ENCODE data around the gene OPCML.

The OPCML gene

DNA sequence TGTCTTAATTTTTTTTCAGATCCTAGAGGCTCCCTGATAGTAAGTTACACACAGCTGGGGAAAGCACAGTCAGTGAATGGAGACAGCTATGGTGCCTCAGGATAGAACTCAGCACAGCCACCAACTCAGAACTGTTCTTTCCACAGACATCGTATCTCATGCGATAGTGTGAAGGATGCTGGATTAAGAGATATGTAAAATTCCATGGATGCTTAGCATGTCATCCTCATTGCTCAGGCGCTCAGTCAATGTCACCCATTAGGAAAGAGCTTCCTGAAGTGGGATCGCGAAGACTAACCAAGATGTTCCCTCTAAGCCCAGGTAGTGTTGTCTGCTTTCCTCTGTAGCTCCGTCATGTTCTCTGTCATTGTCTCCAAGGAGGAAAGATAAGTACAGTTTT is 1000.4 kb downstream of the OPCML start:
- Mint-ChIP-seq H3K4me1 (ENCODE audit: low read depth) (no peaks in the 10 kb centered on the region), H3K36me3 (ENCODE audit: low read depth) (no peaks in the 10 kb centered on the region), H3K9me3 (peaks cover 1% of the 10 kb centered on the region), H3K27ac (no peak overlapping the region), H3K4me3 (no peak overlapping the region), H3K27me3 (ENCODE audit: low read depth) (no peaks in the 10 kb centered on the region)

DNA sequence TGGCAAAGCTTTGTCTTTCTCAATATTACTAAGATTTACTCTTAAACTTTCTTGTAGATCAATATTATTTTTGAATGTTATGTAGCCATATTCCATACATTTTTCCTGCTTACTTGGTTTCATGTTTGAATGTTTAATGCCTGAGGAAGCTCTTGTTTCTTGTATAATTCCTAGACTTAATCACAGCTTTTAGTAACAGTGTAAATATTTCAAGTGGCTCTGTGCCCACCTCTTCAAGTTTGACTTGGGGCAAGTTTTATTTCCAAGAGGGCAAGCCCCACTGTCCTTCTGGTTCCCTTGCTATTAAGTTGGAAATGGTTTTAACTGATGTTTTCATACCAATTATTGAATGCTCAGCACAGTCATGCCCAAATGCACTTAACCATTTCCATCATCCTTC is 1004.1 kb downstream of the OPCML start:
- H3K4me3 Mint-ChIP-seq, result no peak overlapping the region

DNA sequence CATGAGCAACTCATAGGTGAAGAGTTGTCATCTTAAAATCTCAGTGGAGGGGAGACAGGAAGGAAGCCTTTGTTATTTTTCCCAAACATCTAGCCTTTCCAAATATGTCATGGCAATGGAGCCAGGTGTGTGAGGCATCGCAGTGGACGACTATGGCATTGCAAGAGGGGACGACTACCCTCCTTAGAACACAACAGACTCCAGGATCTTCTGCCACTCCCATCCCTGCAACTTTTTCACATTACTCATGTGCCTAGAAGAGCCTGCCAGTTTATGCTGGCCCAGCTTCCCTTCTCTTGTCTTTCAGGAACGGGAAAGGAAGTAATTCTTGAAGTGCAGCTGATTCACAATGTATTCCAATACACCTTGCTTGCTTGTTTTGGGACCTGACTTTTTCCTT is 1008.4 kb downstream of the OPCML start:
- H3K4me3 Mint-ChIP-seq, result no peak overlapping the region
- no peaks in the 10 kb centered on the region for H3K27me3 Mint-ChIP-seq (ENCODE audit: low read depth)
- no peak overlapping the region for H3K27ac Mint-ChIP-seq
- peaks cover 4% of the 10 kb centered on the region for H3K9me3 Mint-ChIP-seq
- no peaks in the 10 kb centered on the region for H3K4me1 Mint-ChIP-seq (ENCODE audit: low read depth)
- H3K36me3 Mint-ChIP-seq (ENCODE audit: low read depth), result no peaks in the 10 kb centered on the region

More for the DNA sequence above, 1004.1 kb downstream of the OPCML start:
- H3K27ac Mint-ChIP-seq, result no peak overlapping the region
- H3K9me3 Mint-ChIP-seq, result peaks cover 4% of the 10 kb centered on the region
- no peaks in the 10 kb centered on the region for H3K27me3 Mint-ChIP-seq (ENCODE audit: low read depth)
- H3K4me1 Mint-ChIP-seq (ENCODE audit: low read depth), result no peaks in the 10 kb centered on the region
- H3K36me3 Mint-ChIP-seq (ENCODE audit: low read depth), result no peaks in the 10 kb centered on the region

DNA sequence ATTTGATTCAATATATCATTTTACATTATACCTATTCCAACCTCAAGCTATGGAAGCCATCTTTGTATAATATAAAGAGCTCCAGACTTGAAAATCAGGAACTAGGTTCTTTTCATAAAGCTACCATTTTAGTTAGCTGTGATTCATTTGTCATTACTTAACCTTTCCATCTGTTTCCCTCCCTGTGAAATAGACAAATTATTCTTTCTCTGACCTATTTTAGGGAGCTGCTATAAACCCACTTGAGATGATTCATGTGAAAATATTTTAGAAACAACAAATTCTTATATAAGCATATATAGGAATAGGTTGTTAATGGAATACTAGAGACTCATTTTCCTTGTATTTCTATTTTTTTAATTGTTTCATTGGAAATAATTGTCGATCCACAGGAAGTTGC is 1012.1 kb downstream of the OPCML start:
- Mint-ChIP-seq H3K9me3 (no peaks in the 10 kb centered on the region), H3K27me3 (ENCODE audit: low read depth) (no peaks in the 10 kb centered on the region), H3K4me3 (no peak overlapping the region), H3K27ac (no peak overlapping the region), H3K4me1 (ENCODE audit: low read depth) (no peaks in the 10 kb centered on the region), H3K36me3 (ENCODE audit: low read depth) (no peaks in the 10 kb centered on the region)

GRCh38 chr11:132519241-132519815 is 1013.0 kb downstream of the OPCML start:
- H3K36me3 Mint-ChIP-seq (ENCODE audit: low read depth), result no peaks in the 10 kb centered on the region
- no peak overlapping the region for H3K27ac Mint-ChIP-seq
- no peak overlapping the region for H3K4me3 Mint-ChIP-seq
- no peaks in the 10 kb centered on the region for H3K9me3 Mint-ChIP-seq
- no peaks in the 10 kb centered on the region for H3K27me3 Mint-ChIP-seq (ENCODE audit: low read depth)
- H3K4me1 Mint-ChIP-seq (ENCODE audit: low read depth), result no peaks in the 10 kb centered on the region

DNA sequence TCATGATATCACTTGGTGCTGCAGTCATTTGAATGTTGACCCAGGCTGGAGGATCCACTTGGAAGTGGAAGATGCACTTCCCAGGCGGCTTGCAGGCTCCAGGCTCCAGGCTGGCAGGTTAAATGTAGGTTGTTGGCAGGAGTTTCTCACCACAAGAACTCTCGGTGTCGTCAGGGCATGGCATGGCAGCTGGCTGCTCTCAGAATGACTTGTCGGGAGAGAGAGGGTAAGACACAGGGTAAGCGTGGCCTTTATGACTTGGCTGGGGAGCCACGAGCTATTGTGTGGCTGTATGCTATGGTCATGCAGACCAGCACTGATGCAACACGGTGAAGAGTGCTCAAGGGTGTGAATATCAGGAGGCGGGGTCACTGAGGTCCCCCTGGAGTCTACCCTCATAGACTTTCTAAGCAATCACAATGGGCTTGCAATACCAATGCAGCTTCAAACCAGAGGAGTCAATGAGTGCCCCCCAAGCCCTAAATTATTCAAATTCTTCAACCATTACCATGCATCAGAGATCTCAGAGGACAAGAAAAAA is 1027.7 kb downstream of the OPCML start:
- no peak overlapping the region for H3K27ac Mint-ChIP-seq

DNA sequence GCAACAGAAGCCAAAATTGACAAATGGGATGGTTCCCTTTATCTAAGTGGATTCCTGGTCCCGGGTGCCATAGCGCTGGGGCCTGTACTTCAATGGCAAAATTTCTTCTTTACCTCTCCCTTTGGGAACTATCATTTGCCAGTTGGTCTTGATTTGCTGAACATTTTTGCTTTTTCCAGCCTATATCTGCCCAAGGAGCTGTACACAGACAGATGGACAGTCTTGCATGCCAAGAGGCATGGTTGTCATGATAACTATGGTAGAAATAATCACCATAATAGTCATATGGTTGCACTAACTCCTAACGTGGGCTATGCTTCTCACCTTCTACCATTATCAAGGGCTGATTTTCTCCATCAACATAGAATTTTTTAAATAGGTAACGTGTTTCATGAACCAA is 1030.9 kb downstream of the OPCML start:
- H3K36me3 Mint-ChIP-seq (ENCODE audit: low read depth), result no peaks in the 10 kb centered on the region
- H3K4me1 Mint-ChIP-seq (ENCODE audit: low read depth), result no peaks in the 10 kb centered on the region

More for the DNA sequence above, 1027.7 kb downstream of the OPCML start:
- H3K9me3 Mint-ChIP-seq, result peaks cover 23% of the 10 kb centered on the region
- H3K36me3 Mint-ChIP-seq (ENCODE audit: low read depth), result no peaks in the 10 kb centered on the region
- no peaks in the 10 kb centered on the region for H3K4me1 Mint-ChIP-seq (ENCODE audit: low read depth)
- no peaks in the 10 kb centered on the region for H3K27me3 Mint-ChIP-seq (ENCODE audit: low read depth)
- no peak overlapping the region for H3K4me3 Mint-ChIP-seq

DNA sequence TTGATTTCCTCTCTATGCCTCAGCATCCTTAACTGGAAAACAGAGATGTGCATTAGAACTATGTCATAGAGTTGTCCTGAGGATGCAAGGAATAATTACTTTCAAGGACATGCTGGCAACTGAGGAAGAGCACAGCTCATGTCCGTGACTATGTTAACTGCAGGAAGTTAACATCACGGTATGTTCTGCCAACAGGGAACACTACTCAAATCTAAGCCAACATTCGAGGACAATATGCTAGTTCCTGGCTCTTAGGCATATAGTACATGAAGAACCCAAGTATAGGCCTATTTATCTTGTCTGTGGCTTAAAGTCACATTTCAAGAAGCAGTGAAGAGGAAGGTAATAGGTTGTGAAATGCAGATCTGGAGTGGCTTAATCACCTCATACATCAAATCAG is 1032.6 kb downstream of the OPCML start:
- no peaks in the 10 kb centered on the region for H3K27me3 Mint-ChIP-seq (ENCODE audit: low read depth)
- no peaks in the 10 kb centered on the region for H3K36me3 Mint-ChIP-seq (ENCODE audit: low read depth)

More for the DNA sequence above, 1030.9 kb downstream of the OPCML start:
- Mint-ChIP-seq H3K4me3 (no peak overlapping the region), H3K27ac (no peak overlapping the region), H3K9me3 (peaks cover 25% of the 10 kb centered on the region), H3K27me3 (ENCODE audit: low read depth) (no peaks in the 10 kb centered on the region)

DNA sequence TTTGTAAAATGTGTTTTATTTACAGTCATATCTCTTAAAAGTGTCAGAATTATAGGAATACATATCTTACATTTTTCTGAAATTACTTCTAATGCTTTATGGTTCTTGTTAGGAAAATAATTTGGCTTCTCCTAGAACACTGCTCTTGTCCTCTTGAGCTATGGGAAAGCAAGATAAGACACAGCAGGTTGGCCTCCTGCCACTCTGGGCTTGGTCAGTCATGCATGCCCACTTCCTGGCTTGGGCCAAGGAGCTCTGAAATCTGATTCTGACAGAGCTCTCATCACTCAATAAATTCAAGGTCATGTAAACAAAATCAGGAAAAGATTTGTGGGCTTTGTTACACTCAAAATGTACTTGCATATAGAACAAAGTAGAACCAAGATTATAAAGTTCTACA is 1036.0 kb downstream of the OPCML start:
- no peak overlapping the region for H3K27ac Mint-ChIP-seq
- no peaks in the 10 kb centered on the region for H3K4me1 Mint-ChIP-seq (ENCODE audit: low read depth)
- H3K36me3 Mint-ChIP-seq (ENCODE audit: low read depth), result no peaks in the 10 kb centered on the region
- no peaks in the 10 kb centered on the region for H3K27me3 Mint-ChIP-seq (ENCODE audit: low read depth)
- peaks cover 32% of the 10 kb centered on the region for H3K9me3 Mint-ChIP-seq
- H3K4me3 Mint-ChIP-seq, result no peak overlapping the region

More for the DNA sequence above, 1032.6 kb downstream of the OPCML start:
- peaks cover 26% of the 10 kb centered on the region for H3K9me3 Mint-ChIP-seq
- no peaks in the 10 kb centered on the region for H3K4me1 Mint-ChIP-seq (ENCODE audit: low read depth)
- H3K27ac Mint-ChIP-seq, result no peak overlapping the region
- H3K4me3 Mint-ChIP-seq, result no peak overlapping the region

DNA sequence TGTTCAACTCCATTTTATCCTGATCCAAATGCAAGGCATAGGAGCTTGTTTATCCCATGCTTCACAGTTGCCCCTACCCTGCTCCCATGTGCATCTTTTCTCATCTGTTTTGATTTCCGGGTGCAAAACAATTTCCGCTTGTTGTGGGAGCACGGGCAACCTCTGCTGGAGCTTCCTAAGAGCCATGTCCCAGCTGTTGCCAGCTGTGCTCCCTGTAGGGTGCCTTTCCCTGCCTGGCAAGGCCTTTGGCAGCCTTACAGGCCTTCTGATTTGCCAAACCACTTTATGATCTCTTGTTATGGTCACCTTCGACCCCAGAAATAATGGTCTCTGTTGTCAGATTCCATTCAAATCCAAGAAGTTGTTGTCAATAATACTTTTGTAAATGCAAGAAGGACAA is 1038.5 kb downstream of the OPCML start:
- H3K4me3 Mint-ChIP-seq, result no peak overlapping the region
- no peak overlapping the region for H3K27ac Mint-ChIP-seq
- H3K27me3 Mint-ChIP-seq (ENCODE audit: low read depth), result no peaks in the 10 kb centered on the region
- peaks cover 32% of the 10 kb centered on the region for H3K9me3 Mint-ChIP-seq
- H3K4me1 Mint-ChIP-seq (ENCODE audit: low read depth), result no peaks in the 10 kb centered on the region
- H3K36me3 Mint-ChIP-seq (ENCODE audit: low read depth), result no peaks in the 10 kb centered on the region

- no peaks in the 10 kb centered on the region for H3K36me3 Mint-ChIP-seq (ENCODE audit: low read depth)
- H3K4me3 Mint-ChIP-seq, result no peak overlapping the region
- no peak overlapping the region for H3K27ac Mint-ChIP-seq
- H3K4me1 Mint-ChIP-seq (ENCODE audit: low read depth), result no peaks in the 10 kb centered on the region
- peaks cover 39% of the 10 kb centered on the region for H3K9me3 Mint-ChIP-seq
- no peaks in the 10 kb centered on the region for H3K27me3 Mint-ChIP-seq (ENCODE audit: low read depth)
These were observed 1041.3 kb downstream of the OPCML start for GRCh38 chr11:132490978-132491377.

DNA sequence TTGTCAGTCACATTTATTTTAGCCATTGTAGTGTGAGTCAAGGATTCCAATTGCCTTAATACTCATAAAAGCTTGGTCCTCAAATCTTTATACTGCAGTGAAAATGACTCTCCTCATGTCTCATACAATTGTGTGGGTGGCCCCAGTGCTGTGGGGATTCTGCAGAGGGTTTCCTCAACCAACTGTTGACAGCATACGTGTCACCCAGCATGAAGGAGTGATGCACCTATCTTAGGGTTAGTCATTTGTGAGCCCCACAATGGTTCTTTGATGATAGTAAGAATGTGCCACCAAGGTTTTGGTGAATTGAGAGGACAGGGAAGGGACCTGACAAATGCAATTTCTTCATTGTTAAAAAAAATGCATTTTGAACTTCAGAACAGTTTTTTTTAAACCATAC is 1046.2 kb downstream of the OPCML start:
- Mint-ChIP-seq H3K36me3 (ENCODE audit: low read depth) (no peaks in the 10 kb centered on the region), H3K27me3 (ENCODE audit: low read depth) (no peaks in the 10 kb centered on the region), H3K4me1 (ENCODE audit: low read depth) (no peaks in the 10 kb centered on the region), H3K9me3 (peaks cover 24% of the 10 kb centered on the region), H3K27ac (no peak overlapping the region), H3K4me3 (no peak overlapping the region)

- Mint-ChIP-seq H3K27ac (no peak overlapping the region), H3K36me3 (ENCODE audit: low read depth) (no peaks in the 10 kb centered on the region), H3K4me3 (no peak overlapping the region), H3K4me1 (ENCODE audit: low read depth) (no peaks in the 10 kb centered on the region), H3K9me3 (peaks cover 4% of the 10 kb centered on the region), H3K27me3 (ENCODE audit: low read depth) (no peaks in the 10 kb centered on the region)
These were observed 1057.3 kb downstream of the OPCML start for GRCh38 chr11:132475026-132475425.

DNA sequence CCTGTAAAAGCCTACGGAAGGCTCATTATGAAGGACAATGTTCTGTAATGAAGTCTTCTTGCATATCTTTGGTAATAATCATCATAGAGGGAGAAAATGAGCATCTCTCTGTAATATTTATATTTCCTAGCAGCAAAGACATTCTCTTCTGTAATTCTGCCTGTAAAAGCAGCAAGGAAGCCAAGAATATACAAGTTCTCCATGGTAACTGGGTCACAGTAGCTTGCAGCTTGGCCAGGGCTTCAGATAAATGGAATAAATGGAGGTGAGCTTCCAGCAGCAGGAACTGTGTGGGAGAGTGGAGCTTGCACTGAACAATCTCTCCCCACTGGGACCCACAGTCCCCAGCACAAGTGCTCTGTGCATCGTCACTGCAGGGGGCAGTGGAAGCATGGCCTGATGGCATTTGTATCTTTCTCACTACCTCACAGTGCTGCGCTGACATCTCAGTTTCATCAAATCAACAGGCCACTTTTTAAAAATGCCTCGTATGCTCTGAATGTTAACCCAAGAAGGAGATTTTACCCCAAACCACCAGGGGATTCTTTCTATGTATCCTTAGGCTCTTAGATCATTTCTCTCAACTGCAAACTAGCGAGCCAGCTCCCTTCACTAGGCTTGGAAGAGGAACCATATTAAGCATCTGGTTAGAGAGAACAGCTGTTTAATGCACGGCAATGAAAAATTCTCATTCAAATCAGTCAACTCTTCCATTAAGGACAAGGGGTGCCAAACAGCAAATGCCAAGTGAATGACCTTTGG is 1059.7 kb downstream of the OPCML start:
- Mint-ChIP-seq H3K4me1 (ENCODE audit: low read depth) (no peaks in the 10 kb centered on the region), H3K27me3 (ENCODE audit: low read depth) (no peaks in the 10 kb centered on the region), H3K4me3 (no peak overlapping the region), H3K9me3 (no peaks in the 10 kb centered on the region), H3K27ac (no peak overlapping the region), H3K36me3 (ENCODE audit: low read depth) (no peaks in the 10 kb centered on the region)

GRCh38 chr11:132471466-132471865 is 1060.8 kb downstream of the OPCML start:
- Mint-ChIP-seq H3K27me3 (ENCODE audit: low read depth) (no peaks in the 10 kb centered on the region), H3K9me3 (no peaks in the 10 kb centered on the region), H3K4me1 (ENCODE audit: low read depth) (no peaks in the 10 kb centered on the region), H3K36me3 (ENCODE audit: low read depth) (no peaks in the 10 kb centered on the region), H3K27ac (no peak overlapping the region), H3K4me3 (no peak overlapping the region)

Measured in T-helper 1 cell treated with Interleukin-12 subunit alpha and Interleukin-12 subunit beta and Interleukin-4 antibody, amounts not matched to agents 30 μg/mL and 1 μg/mL, for 36 hours (primary cell).